ENCODE results near the gene CTU2. TPM values are rescaled to one million over a fixed set of nuclear protein-coding genes. Genes with fewer than 3 reads are reported as not detected.

The CTU2 gene
- total and polyA plus RNA-seq, 2 of the 8 experiments (the other 6 are each of a cell fraction or from before 2014, with no cell fraction given) = 32.7 to 42.9 TPM

DNA sequence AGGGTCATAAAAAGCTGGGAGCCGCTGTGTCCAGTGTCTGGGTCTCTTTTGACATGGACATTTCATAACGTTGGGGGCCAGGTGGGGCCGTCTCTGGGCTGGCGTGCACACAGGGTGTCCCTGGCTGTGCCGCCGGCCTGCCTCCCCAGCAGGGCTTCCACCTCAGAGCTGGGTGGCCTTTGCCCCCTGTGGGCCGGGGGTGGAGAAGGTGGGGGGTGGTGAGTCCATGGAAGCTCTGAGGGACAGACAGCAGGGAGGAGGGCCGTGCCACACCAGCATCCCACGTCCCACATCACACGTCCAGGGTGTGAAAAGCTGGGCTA lies 19.1 kb upstream of the CTU2 start:
- H3K4me3 ChIP-seq (ENCODE audit: extremely low read depth in 1 of 4, insufficient read depth in 2 of 4, low read depth in 3 of 4, low read length in 4 of 4) = no peak overlapping the region
- ChIA-PET CTCF (ENCODE audit: partially characterized antibody) (interaction anchor here (0.6 to 5.7 kb wide), 10 partner anchors 11 to 738 kb away, joined by 3 to 87 read pairs (median 4); no protein-coding TSS in a partner anchor), POLR2A (ENCODE audit: partially characterized antibody) (interaction anchor here (0.6 to 2.3 kb wide), 9 partner anchors 10 to 122 kb away, joined by 3 to 8 read pairs (median 4); no protein-coding TSS in a partner anchor)
- no peak overlapping the region for H3K27ac ChIP-seq (ENCODE audit: low read depth, low read length)
- no peak for DNase-seq (ENCODE audit: low read depth in 1 of 2, low spot score in 2 of 2)
- no peak overlapping the region for H2AFZ ChIP-seq (ENCODE audit: low read length)
- H3K23me2 ChIP-seq (ENCODE audit: low read depth, low read length) = peaks cover 13% of the 10 kb centered on the region; the same call in 1 of the 2 replicates
- peaks cover 0 to 2% of the 10 kb centered on the region in 2 experiments for H4K20me1 ChIP-seq (replicated peaks in 1 of 2; ENCODE audit: control insufficient read depth in 1 of 2, insufficient read depth in 2 of 2, low read length in 2 of 2)
- peaks cover 0 to 8% (median 6%) of the 10 kb centered on the region in 4 experiments; a peak in 6 of 7 replicates for H3K4me1 ChIP-seq (replicated peaks in 1 of 4; ENCODE audit: control insufficient read depth in 3 of 4, insufficient read depth in 4 of 4, low read length in 3 of 4)
- H2BK5ac ChIP-seq (ENCODE audit: low read depth, low read length) = no peak overlapping the region
- no peak overlapping the region for H3K14ac ChIP-seq (ENCODE audit: insufficient read length)
- no peak overlapping the region for H2BK20ac ChIP-seq (ENCODE audit: low read length)
- H3K56ac ChIP-seq (replicated peaks; ENCODE audit: insufficient read length, low read depth, low read length) = no peak overlapping the region
- H3K23ac ChIP-seq (ENCODE audit: insufficient read length) = no peak overlapping the region
- no peak overlapping the region for H2BK120ac ChIP-seq (replicated peaks; ENCODE audit: low read depth, low read length)
- no peaks in the 10 kb centered on the region for H3K9me3 ChIP-seq (ENCODE audit: insufficient read depth in 2 of 2, low read depth in 1 of 2, low read length in 1 of 2)
- 88% methylated on average over 7 of the region's 10 CpGs; no CpG with 5 or more reads in 1 of the 2 experiments for WGBS, 2 experiments (ENCODE audit: extremely low coverage in 1 of 2, insufficient coverage in 1 of 2, insufficient read length in 1 of 2, insufficient replicate concordance in 2 of 2, low coverage in 1 of 2, low lambda C conversion rate in 2 of 2, missing lambda C conversion rate in 1 of 2)
- peak overlapping the region; percentile 69 to 98; a peak in 2 of 4 replicates for H3K4me2 ChIP-seq (ENCODE audit: insufficient read depth in 1 of 2, low read depth in 2 of 2, low read length in 2 of 2)
- H3K36me3 ChIP-seq (ENCODE audit: control insufficient read depth in 2 of 4, insufficient read depth in 4 of 4, low read length in 3 of 4) = no peaks in the 10 kb centered on the region
- no peak overlapping the region for H4K5ac ChIP-seq (ENCODE audit: insufficient read length, low read depth, low read length)
- H4K91ac ChIP-seq (replicated peaks; ENCODE audit: insufficient read length, low read length) = no peak overlapping the region
- no peaks in the 10 kb centered on the region for H3K79me2 ChIP-seq (ENCODE audit: control insufficient read depth in 1 of 2, insufficient read depth in 2 of 2, low read length in 2 of 2)
- H2AK5ac ChIP-seq (ENCODE audit: low read depth, low read length) = no peak overlapping the region
- H3K18ac ChIP-seq (ENCODE audit: extremely low read depth, low read length) = no peak overlapping the region
- FAIRE-seq = no peak
- H2BK12ac ChIP-seq (ENCODE audit: low read depth, low read length) = no peak overlapping the region
- H3K79me1 ChIP-seq (ENCODE audit: low read depth, low read length) = no peaks in the 10 kb centered on the region
- peaks cover 0 to 12% (median 9%) of the 10 kb centered on the region in 4 experiments; a peak in 3 of 7 replicates for H3K27me3 ChIP-seq (replicated peaks in 1 of 4; ENCODE audit: control insufficient read depth in 3 of 4, extremely low read depth in 1 of 4, insufficient read depth in 3 of 4, low read length in 3 of 4)
- no peak overlapping the region for H3K9ac ChIP-seq (replicated peaks in 1 of 4; ENCODE audit: extremely low read depth in 1 of 4, low read depth in 3 of 4, low read length in 3 of 4)
- no peak overlapping the region for H3K4ac ChIP-seq (replicated peaks; ENCODE audit: insufficient read length, low read depth, low read length)
- no peak overlapping the region for H4K8ac ChIP-seq (ENCODE audit: extremely low read depth, insufficient read depth, low read length)
- H2BK15ac ChIP-seq (ENCODE audit: low read length) = no peak overlapping the region
- TF ChIP-seq SP1 (IDR thresholded peaks at IDR 0.05; ENCODE audit: low read depth, low read length) (no peak), RXRA (IDR thresholded peaks at IDR 0.05; ENCODE audit: insufficient read depth, low read depth, low read length) (no peak), CHD2 (IDR thresholded peaks at IDR 0.05; ENCODE audit: low read length) (no peak), CREB1 (IDR thresholded peaks at IDR 0.05) (no peak), EGR1 (IDR thresholded peaks at IDR 0.05; ENCODE audit: borderline replicate concordance, low read depth, low read length) (no peak), KDM4A (IDR thresholded peaks at IDR 0.05; ENCODE audit: low read depth, low read length, severe bottlenecking) (no peak), ZNF274 (IDR thresholded peaks at IDR 0.05; ENCODE audit: borderline replicate concordance, extremely low read depth, low read length) (no peak)

All from H1 (cell line).